Ecto neural progenitor cell (in vitro differentiated cells): ENCODE data around the gene CNTNAP2.
"Not testable (repeated sequence)": the region's sequence is repeated elsewhere in the genome, so short reads cannot be mapped to it uniquely, and the experiment has no call there.

Source experiments
- DNase-seq: peaks from one replicate; pipeline ENCODE4 v3.0.0-alpha.2; 2018; ENCODE audit warnings: low spot score

The CNTNAP2 gene

GRCh38 chr7:148397985-148398384 is 2281.4 kb downstream of the CNTNAP2 start:
- DNase-seq = no peak

- no peak for DNase-seq
Observed at GRCh38 chr7:148398844-148399365, 2282.3 kb downstream of the CNTNAP2 start.

GRCh38 chr7:148400101-148400500 is 2283.5 kb downstream of the CNTNAP2 start:
- no peak for DNase-seq

GRCh38 chr7:148402159-148402558 is 2285.6 kb downstream of the CNTNAP2 start:
- no peak for DNase-seq

- no peak for DNase-seq
Observed at GRCh38 chr7:148403466-148403993, 2286.9 kb downstream of the CNTNAP2 start.

- DNase-seq = no peak
Observed at GRCh38 chr7:148408307-148408706, 2291.7 kb downstream of the CNTNAP2 start.

- DNase-seq = no peak
Observed at GRCh38 chr7:148410905-148411304, 2294.3 kb downstream of the CNTNAP2 start.

GRCh38 chr7:148412691-148413090 is 2296.1 kb downstream of the CNTNAP2 start:
- DNase-seq = no peak

GRCh38 chr7:148419856-148420832 is 2303.5 kb downstream of the CNTNAP2 start:
- DNase-seq = no peak

GRCh38 chr7:148422030-148422429 is 2305.4 kb downstream of the CNTNAP2 start:
- no peak for DNase-seq

- not testable (repeated sequence) for DNase-seq
Observed at GRCh38 chr7:148426393-148426792, 2309.8 kb downstream of the CNTNAP2 start.

GRCh38 chr7:148430690-148431089 is 2314.1 kb downstream of the CNTNAP2 start:
- DNase-seq = not testable (repeated sequence)

GRCh38 chr7:148433521-148434180 is 2317.1 kb downstream of the CNTNAP2 start:
- DNase-seq = no peak

- no peak for DNase-seq
Observed at GRCh38 chr7:148434181-148434757, 2317.7 kb downstream of the CNTNAP2 start.

GRCh38 chr7:148434887-148435286 is 2318.3 kb downstream of the CNTNAP2 start:
- no peak for DNase-seq

- no peak for DNase-seq
Observed at GRCh38 chr7:148435715-148436114, 2319.1 kb downstream of the CNTNAP2 start.

- no peak for DNase-seq
Observed at GRCh38 chr7:148436135-148436534, 2319.5 kb downstream of the CNTNAP2 start.

GRCh38 chr7:148436571-148436970 is 2320.0 kb downstream of the CNTNAP2 start:
- no peak for DNase-seq

- DNase-seq = no peak
Observed at GRCh38 chr7:148437043-148437442, 2320.4 kb downstream of the CNTNAP2 start.

GRCh38 chr7:148442141-148442655 is 2325.6 kb downstream of the CNTNAP2 start:
- no peak for DNase-seq

GRCh38 chr7:148442933-148443332 is 2326.3 kb downstream of the CNTNAP2 start:
- no peak for DNase-seq
